Transverse colon (tissue), 4 donors: ENCODE measurements around the gene SWT1. TPM values are rescaled to one million over a fixed set of nuclear protein-coding genes. Genes with fewer than 3 reads are reported as not detected.
A peak's percentile ranks its signal among the peaks of the same experiment; 100 is the strongest.

Experiments used
- DNase-seq: peaks from one replicate; pipeline ENCODE4 v3.0.0-alpha.2; 2019
- H3K27ac ChIP-seq, 4 donors: fragments of 200-600 bp; sonication (generic); 2 replicates each; pipeline ENCODE4 v1.5.1; 2016 to 2018; ENCODE audit warnings: inconsistent platforms in 4 of 4
- H3K27me3 ChIP-seq: fragments of 200-600 bp; sonication (generic); 2 replicates; pipeline ENCODE4 v1.5.1; 2017; ENCODE audit warnings: inconsistent platforms
- H3K36me3 ChIP-seq, 4 donors: fragments of 200-600 bp; sonication (generic); 2 replicates each; pipeline ENCODE4 v1.5.1; 2017 to 2019; ENCODE audit warnings: inconsistent platforms in 4 of 4
- H3K4me1 ChIP-seq, 4 donors: fragments of 200-600 bp; sonication (generic); 2 replicates each; pipeline ENCODE4 v1.5.1; 2017 to 2020; ENCODE audit warnings: inconsistent platforms in 4 of 4
- H3K4me3 ChIP-seq, 4 donors: fragments of 200-600 bp; sonication (generic); 1 replicate in 1 of 4; 2 replicates in 3 of 4; pipeline versions ENCODE4 v1.5.1 to v1.6.1; 2017 to 2019; ENCODE audit warnings: inconsistent platforms in 4 of 4
- H3K9me3 ChIP-seq, 2 donors: fragments of 200-600 bp; sonication (generic); 2 replicates each; pipeline ENCODE4 v1.5.1; 2017 to 2019; ENCODE audit warnings: inconsistent platforms in 2 of 2
- EP300 ChIP-seq: sonication (generic); formaldehyde crosslinking; IDR thresholded peaks from one replicate; pipeline ENCODE4 v1.6.1; 2017; ENCODE audit warnings: antibody characterized with exemption, low read depth
- POLR2A ChIP-seq: fragments of 450-650 bp; IDR thresholded peaks from one replicate; pipeline ENCODE4 v1.6.1; 2016; ENCODE audit warnings: antibody characterized with exemption, mild to moderate bottlenecking, moderate library complexity
- POLR2AphosphoS5 ChIP-seq, 3 donors: sonication (generic); formaldehyde crosslinking; IDR thresholded peaks; one replicate each; pipeline ENCODE4 v1.6.1; 2016; ENCODE audit warnings: antibody characterized with exemption in 3 of 3
- WGBS, 2 donors: methylation state at CpG; one replicate each; pipeline ENCODE4 v1.1.5; 2018; ENCODE audit warnings: low coverage in 1 of 2; 5-methylcytosine and 5-hydroxymethylcytosine counted together
- in situ Hi-C, 4 donors: fragments of 200-750 bp; cut with MboI; loops; one replicate each; pipeline versions ENCODE4 v1.15.0 to v1.15.1; 2017; ENCODE audit warnings: low sequenced_read_pairs in 3 of 4, low pct_ligation_motif_present in 1 of 4, low pct_unique_long_range_greater_than_20kb in 1 of 4
- intact Hi-C: fragments of 100-400 bp; cut with DNase I; formaldehyde crosslinking; loops from one replicate; pipeline ENCODE4 v1.15.1; 2023; ENCODE audit warnings: low total_unique reads
- small RNA-seq, 4 donors: library from RNA; depleted of rRNA; stranded (forward); fragments of <200 nt; gene quantifications; one replicate each; pipeline ENCODE3, GENCODE V24; 2016
- total RNA-seq, 4 donors: library from RNA; depleted of rRNA; stranded (reverse); fragments of >200 nt; gene quantifications; one replicate each; pipeline ENCODE4 v1.1.0, GENCODE V29; 2016
- TF ChIP-seq, protein P1 (sequence below), 5 experiments: fragments of 200-600 bp in 3 of 5; fragments of 450-650 bp in 2 of 5; sonication (generic) in 3 of 5; IDR thresholded peaks; 1 replicate in 2 of 5; 2 replicates in 3 of 5; pipeline ENCODE4 v1.5.1; 2016 to 2017; ENCODE audit warnings: antibody characterized with exemption in 5 of 5, inconsistent platforms in 3 of 5, mild to moderate bottlenecking in 2 of 5, moderate library complexity in 1 of 5

SWT1 gene
- total RNA-seq, 4 donors from 2014 or later = 2.8 to 12.3 (median 10.1) TPM

DNA sequence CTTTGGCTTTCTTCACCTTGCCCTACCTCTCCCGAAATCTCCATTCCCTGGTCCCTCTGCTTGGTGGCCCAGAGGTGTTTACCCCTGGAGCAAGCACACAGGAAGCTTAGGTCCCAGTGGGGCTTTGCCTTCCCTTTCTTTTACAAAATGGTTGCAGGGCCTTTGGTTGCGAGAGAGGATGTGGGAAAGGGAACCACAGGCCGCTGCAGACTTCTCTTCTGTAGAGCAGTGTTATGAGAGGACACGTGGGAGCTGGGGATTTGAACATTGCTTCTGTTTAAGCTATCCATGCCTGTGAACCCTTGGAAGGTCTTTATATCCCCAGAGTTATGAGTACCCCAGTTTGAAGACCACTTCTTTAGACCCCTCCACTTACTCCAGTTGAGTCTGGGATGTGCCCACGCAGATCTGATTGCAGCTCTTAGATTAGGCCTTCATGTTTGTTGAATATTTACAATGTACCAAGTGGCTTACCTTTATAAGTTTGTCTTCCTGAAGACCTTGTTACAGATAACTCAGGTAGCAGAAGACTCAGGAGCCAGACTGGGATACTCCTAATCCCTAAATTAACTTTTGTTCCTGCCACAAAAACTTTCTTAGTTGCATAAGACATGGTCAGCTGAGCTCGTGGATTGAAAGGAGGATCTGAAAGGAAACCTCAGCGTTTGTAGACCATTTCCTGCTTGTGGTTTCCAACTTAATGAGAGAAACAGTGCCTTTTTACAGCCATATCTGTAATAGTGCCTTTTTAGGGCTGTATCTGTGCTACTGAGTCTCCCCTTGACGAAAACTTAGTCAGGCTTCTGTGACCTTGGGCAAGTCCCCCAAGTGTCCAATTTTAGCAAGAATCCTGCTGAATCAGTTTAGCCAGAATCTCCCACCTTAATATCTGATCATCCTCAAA lies 182.0 kb downstream of the SWT1 start:
- H3K36me3 ChIP-seq = no peaks in the 10 kb centered on the region
- no peaks in the 10 kb centered on the region for H3K9me3 ChIP-seq
- intact Hi-C loops (no loop called here), in situ Hi-C loops (no loop called here)
- peak; percentile 62 for DNase-seq
- TF ChIP-seq EP300 = no peak
- TF ChIP-seq POLR2A = no peak
- TF ChIP-seq, protein P1, sequence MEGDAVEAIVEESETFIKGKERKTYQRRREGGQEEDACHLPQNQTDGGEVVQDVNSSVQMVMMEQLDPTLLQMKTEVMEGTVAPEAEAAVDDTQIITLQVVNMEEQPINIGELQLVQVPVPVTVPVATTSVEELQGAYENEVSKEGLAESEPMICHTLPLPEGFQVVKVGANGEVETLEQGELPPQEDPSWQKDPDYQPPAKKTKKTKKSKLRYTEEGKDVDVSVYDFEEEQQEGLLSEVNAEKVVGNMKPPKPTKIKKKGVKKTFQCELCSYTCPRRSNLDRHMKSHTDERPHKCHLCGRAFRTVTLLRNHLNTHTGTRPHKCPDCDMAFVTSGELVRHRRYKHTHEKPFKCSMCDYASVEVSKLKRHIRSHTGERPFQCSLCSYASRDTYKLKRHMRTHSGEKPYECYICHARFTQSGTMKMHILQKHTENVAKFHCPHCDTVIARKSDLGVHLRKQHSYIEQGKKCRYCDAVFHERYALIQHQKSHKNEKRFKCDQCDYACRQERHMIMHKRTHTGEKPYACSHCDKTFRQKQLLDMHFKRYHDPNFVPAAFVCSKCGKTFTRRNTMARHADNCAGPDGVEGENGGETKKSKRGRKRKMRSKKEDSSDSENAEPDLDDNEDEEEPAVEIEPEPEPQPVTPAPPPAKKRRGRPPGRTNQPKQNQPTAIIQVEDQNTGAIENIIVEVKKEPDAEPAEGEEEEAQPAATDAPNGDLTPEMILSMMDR (IDR thresholded peaks at IDR 0.05) = no peak
- no peak for TF ChIP-seq POLR2AphosphoS5 (IDR thresholded peaks at IDR 0.05)
- H3K4me1 ChIP-seq = peaks cover 0 to 11% (median 0%) of the 10 kb centered on the region in 4 donors
- peak overlapping the region; percentile 12 to 52 (median 36) for H3K27ac ChIP-seq
- no peaks in the 10 kb centered on the region for H3K27me3 ChIP-seq
- 66 to 75% methylated on average over 2 to 8 of the region's 8 CpGs for WGBS, 2 donors
- H3K4me3 ChIP-seq = no peak overlapping the region

DNA sequence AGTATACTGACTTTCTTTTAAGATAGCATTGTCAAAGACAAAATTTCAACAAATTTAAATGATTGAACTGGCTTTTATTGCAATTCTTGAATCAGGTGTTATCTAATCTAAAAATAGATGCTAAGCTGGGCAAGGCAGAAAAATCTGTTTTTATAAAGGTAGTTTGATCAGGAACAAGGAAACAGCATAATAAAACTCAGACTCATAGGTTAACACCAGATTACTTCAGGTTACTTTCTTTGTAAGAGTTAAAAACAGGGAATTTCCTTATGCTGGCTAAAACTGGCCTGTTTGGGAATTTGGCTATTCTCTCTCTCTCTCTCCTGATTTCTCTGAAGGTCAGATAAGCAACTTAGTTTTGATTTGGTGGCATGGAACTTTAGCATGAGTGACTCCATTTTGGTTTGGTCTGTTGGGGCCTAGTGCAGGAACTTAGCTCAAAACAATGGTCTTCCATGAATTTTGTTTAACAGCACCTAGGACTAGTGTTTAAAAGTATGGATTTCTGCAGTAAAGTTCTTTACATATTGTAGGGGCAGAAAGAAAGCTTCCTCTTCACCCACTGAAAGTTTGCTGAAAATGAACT lies 184.3 kb downstream of the SWT1 start:
- no peak overlapping the region for H3K4me3 ChIP-seq
- TF ChIP-seq, protein P1 (IDR thresholded peaks at IDR 0.05) = no peak
- TF ChIP-seq POLR2AphosphoS5 (IDR thresholded peaks at IDR 0.05) (no peak), POLR2A (no peak), EP300 (no peak)
- in situ Hi-C loops (no loop called here), intact Hi-C loops (no loop called here)
- H3K27me3 ChIP-seq = no peaks in the 10 kb centered on the region
- no peaks in the 10 kb centered on the region for H3K36me3 ChIP-seq
- H3K9me3 ChIP-seq = no peaks in the 10 kb centered on the region
- no peak overlapping the region for H3K27ac ChIP-seq
- peaks cover 0 to 11% (median 0%) of the 10 kb centered on the region in 4 donors for H3K4me1 ChIP-seq
- no peak for DNase-seq

Small RNAs within 50 kb of the gene (small RNA-seq; reads per million reads assigned to genes)
- 0 reads per million in 4 donors for gene RF00019

Other genes starting within 250 kb of the SWT1 start
- gene NIBAN1, start 182.7 kb upstream of the SWT1 start, total RNA-seq = 10 to 100 TPM; 22.7 to 38.7 (median 31.7) TPM
- 10 to 100 TPM; 15.2 to 29.1 (median 20.5) TPM for gene RNF2, start 111.6 kb upstream of the SWT1 start, total RNA-seq
- gene TRMT1L, start 214 bp upstream of the SWT1 start, total RNA-seq = 10 to 100 TPM; 18.3 to 67.7 (median 20.9) TPM
- gene IVNS1ABP, start 160.1 kb downstream of the SWT1 start, total RNA-seq = 100 to 1,000 TPM in 3 of 4 donors, 10 to 100 TPM in 1; 50.5 to 174 (median 133) TPM